GM12891 (cell line): Measurements from ENCODE around the gene FBXO34.

Experiments
- POLR2A ChIP-seq: IDR thresholded peaks from 2 replicates; pipeline ENCODE4 v1.6.1; 2011; ENCODE audit warnings: low read depth, low read length, control low read depth
- POLR2AphosphoS5 ChIP-seq: IDR thresholded peaks from 2 replicates; pipeline ENCODE4 v1.6.1; 2011; ENCODE audit warnings: low read depth, low read length, control low read depth
- SPI1 ChIP-seq: IDR thresholded peaks from 2 replicates; pipeline ENCODE4 v1.6.1; 2011; ENCODE audit warnings: low read depth, low read length, control low read depth
- TAF1 ChIP-seq: IDR thresholded peaks from 2 replicates; pipeline ENCODE4 v1.6.1; 2011; ENCODE audit warnings: low read depth, low read length, control low read depth

DNA sequence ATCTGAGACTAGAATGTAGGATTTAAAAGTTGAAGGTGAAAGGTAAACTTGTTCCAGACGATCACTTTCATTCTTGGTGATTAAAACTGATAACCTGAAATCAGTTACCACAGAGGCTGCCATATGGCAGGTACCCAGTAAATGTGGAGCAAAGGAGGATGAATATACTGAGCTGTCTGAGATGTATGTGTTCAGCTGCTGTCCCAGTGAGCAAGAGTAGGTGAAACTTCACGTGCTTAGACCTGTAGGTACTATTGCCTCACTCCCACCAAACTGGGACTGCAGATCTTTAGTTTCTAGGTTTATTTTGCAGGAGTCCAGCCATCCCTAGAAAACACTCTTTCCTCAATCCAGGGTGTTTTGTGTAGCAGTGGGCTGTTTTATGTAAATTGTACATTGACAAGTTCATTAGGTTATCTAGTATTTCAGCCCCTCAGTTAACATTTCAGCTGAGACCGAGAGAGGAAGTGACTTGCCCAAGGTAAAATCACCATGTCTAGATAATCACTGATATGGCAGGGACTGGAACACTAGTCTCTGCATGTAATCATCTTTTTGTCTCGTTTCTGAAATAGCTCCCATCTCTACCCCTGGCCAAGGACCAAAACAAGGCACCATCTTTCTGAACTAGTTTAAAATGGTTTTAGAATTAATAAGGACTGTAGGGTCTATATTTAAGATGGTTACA lies 77.7 kb downstream of the FBXO34 start:
- TF ChIP-seq POLR2A (no peak), POLR2AphosphoS5 (no peak), TAF1 (no peak), SPI1 (peak; percentile 91)
